ENCODE data around the gene MRPL20.
A peak's percentile ranks its signal among the peaks of the same experiment; 100 is the strongest.
"Not testable (repeated sequence)": the region's sequence is repeated elsewhere in the genome, so short reads cannot be mapped to it uniquely, and the experiment has no call there.

Gene MRPL20

GRCh38 chr1:1373815-1374588 lies 33.1 kb downstream of the MRPL20 start:
- no peaks in the 10 kb centered on the region for H3K27me3 ChIP-seq (ENCODE audit: control insufficient read depth in 1 of 2, insufficient read depth in 2 of 2, low read length in 2 of 2)
- H3K27ac ChIP-seq (ENCODE audit: low read depth, low read length): no peak overlapping the region
- H3K4me3 ChIP-seq (ENCODE audit: low read depth in 1 of 2, low read length in 2 of 2): peak overlapping the region; percentile 83 to 84
- H3K9ac ChIP-seq (ENCODE audit: low read depth in 1 of 2, low read length in 2 of 2): peak overlapping the region; percentile 79 to 89
- H3K36me3 ChIP-seq (ENCODE audit: control insufficient read depth in 1 of 2, insufficient read depth in 2 of 2, low read length in 2 of 2): peaks cover 0 to 7% of the 10 kb centered on the region in 2 donors
- no peaks in the 10 kb centered on the region for H3K9me3 ChIP-seq (ENCODE audit: control insufficient read depth in 1 of 2, low read length in 2 of 2)
- peaks cover 18 to 33% of the 10 kb centered on the region in 2 donors for H3K4me1 ChIP-seq (ENCODE audit: control insufficient read depth in 1 of 2, insufficient read depth in 2 of 2, low read length in 2 of 2)

GRCh38 chr1:1373051-1373814 lies 33.9 kb downstream of the MRPL20 start:
- H3K27ac ChIP-seq (ENCODE audit: low read depth, low read length): no peak overlapping the region
- no peaks in the 10 kb centered on the region for H3K27me3 ChIP-seq (ENCODE audit: control insufficient read depth in 1 of 2, insufficient read depth in 2 of 2, low read length in 2 of 2)
- peak overlapping the region in 1 of 2 donors; percentile 84 for H3K4me3 ChIP-seq (ENCODE audit: low read depth in 1 of 2, low read length in 2 of 2)

GRCh38 chr1:1371746-1372711 lies 35.1 kb downstream of the MRPL20 start:
- H3K9ac ChIP-seq (ENCODE audit: low read depth in 1 of 2, low read length in 2 of 2): no peak overlapping the region
- H3K36me3 ChIP-seq (ENCODE audit: control insufficient read depth in 1 of 2, insufficient read depth in 2 of 2, low read length in 2 of 2): peaks cover 0 to 7% of the 10 kb centered on the region in 2 donors
- H3K4me3 ChIP-seq (ENCODE audit: low read depth in 1 of 2, low read length in 2 of 2): no peak overlapping the region
- peaks cover 18 to 33% of the 10 kb centered on the region in 2 donors for H3K4me1 ChIP-seq (ENCODE audit: control insufficient read depth in 1 of 2, insufficient read depth in 2 of 2, low read length in 2 of 2)
- H3K27me3 ChIP-seq (ENCODE audit: control insufficient read depth in 1 of 2, insufficient read depth in 2 of 2, low read length in 2 of 2): no peaks in the 10 kb centered on the region
- no peak overlapping the region for H3K27ac ChIP-seq (ENCODE audit: low read depth, low read length)
- H3K9me3 ChIP-seq (ENCODE audit: control insufficient read depth in 1 of 2, low read length in 2 of 2): peaks cover 0 to 2% of the 10 kb centered on the region in 2 donors

More at GRCh38 chr1:1373051-1373814, 33.9 kb downstream of the MRPL20 start:
- H3K9me3 ChIP-seq (ENCODE audit: control insufficient read depth in 1 of 2, low read length in 2 of 2): no peaks in the 10 kb centered on the region
- H3K9ac ChIP-seq (ENCODE audit: low read depth in 1 of 2, low read length in 2 of 2): no peak overlapping the region
- peaks cover 0 to 7% of the 10 kb centered on the region in 2 donors for H3K36me3 ChIP-seq (ENCODE audit: control insufficient read depth in 1 of 2, insufficient read depth in 2 of 2, low read length in 2 of 2)
- peaks cover 18 to 33% of the 10 kb centered on the region in 2 donors for H3K4me1 ChIP-seq (ENCODE audit: control insufficient read depth in 1 of 2, insufficient read depth in 2 of 2, low read length in 2 of 2)

GRCh38 chr1:1371364-1371745 lies 35.7 kb downstream of the MRPL20 start:
- H3K9ac ChIP-seq (ENCODE audit: low read depth in 1 of 2, low read length in 2 of 2): no peak overlapping the region
- no peak overlapping the region for H3K27ac ChIP-seq (ENCODE audit: low read depth, low read length)
- H3K36me3 ChIP-seq (ENCODE audit: control insufficient read depth in 1 of 2, insufficient read depth in 2 of 2, low read length in 2 of 2): peaks cover 0 to 7% of the 10 kb centered on the region in 2 donors
- no peaks in the 10 kb centered on the region for H3K27me3 ChIP-seq (ENCODE audit: control insufficient read depth in 1 of 2, insufficient read depth in 2 of 2, low read length in 2 of 2)
- H3K9me3 ChIP-seq (ENCODE audit: control insufficient read depth in 1 of 2, low read length in 2 of 2): peaks cover 0 to 8% of the 10 kb centered on the region in 2 donors
- no peak overlapping the region for H3K4me3 ChIP-seq (ENCODE audit: low read depth in 1 of 2, low read length in 2 of 2)
- H3K4me1 ChIP-seq (ENCODE audit: control insufficient read depth in 1 of 2, insufficient read depth in 2 of 2, low read length in 2 of 2): peaks cover 18 to 33% of the 10 kb centered on the region in 2 donors

- H3K9ac ChIP-seq (ENCODE audit: low read depth in 1 of 2, low read length in 2 of 2): no peak overlapping the region
- no peak overlapping the region for H3K27ac ChIP-seq (ENCODE audit: low read depth, low read length)
- peaks cover 18 to 28% of the 10 kb centered on the region in 2 donors for H3K4me1 ChIP-seq (ENCODE audit: control insufficient read depth in 1 of 2, insufficient read depth in 2 of 2, low read length in 2 of 2)
- H3K9me3 ChIP-seq (ENCODE audit: control insufficient read depth in 1 of 2, low read length in 2 of 2): peaks cover 0 to 9% of the 10 kb centered on the region in 2 donors
- peaks cover 0 to 7% of the 10 kb centered on the region in 2 donors for H3K36me3 ChIP-seq (ENCODE audit: control insufficient read depth in 1 of 2, insufficient read depth in 2 of 2, low read length in 2 of 2)
- H3K4me3 ChIP-seq (ENCODE audit: low read depth in 1 of 2, low read length in 2 of 2): no peak overlapping the region
- H3K27me3 ChIP-seq (ENCODE audit: control insufficient read depth in 1 of 2, insufficient read depth in 2 of 2, low read length in 2 of 2): no peaks in the 10 kb centered on the region
These were observed 36.3 kb downstream of the MRPL20 start for GRCh38 chr1:1370771-1371300.

- H3K4me3 ChIP-seq (ENCODE audit: low read depth in 1 of 2, low read length in 2 of 2); H3K36me3 ChIP-seq (ENCODE audit: control insufficient read depth in 1 of 2, insufficient read depth in 2 of 2, low read length in 2 of 2); H3K27me3 ChIP-seq (ENCODE audit: control insufficient read depth in 1 of 2, insufficient read depth in 2 of 2, low read length in 2 of 2); H3K9ac ChIP-seq (ENCODE audit: low read depth in 1 of 2, low read length in 2 of 2); H3K27ac ChIP-seq (ENCODE audit: low read depth, low read length); H3K9me3 ChIP-seq (ENCODE audit: control insufficient read depth in 1 of 2, low read length in 2 of 2): not testable (repeated sequence)
- H3K4me1 ChIP-seq (ENCODE audit: control insufficient read depth in 1 of 2, insufficient read depth in 2 of 2, low read length in 2 of 2): peaks cover 18 to 28% of the 10 kb centered on the region in 2 donors
These were observed 37.0 kb downstream of the MRPL20 start for GRCh38 chr1:1370094-1370493.

- Histone ChIP-seq H3K4me3 (ENCODE audit: low read depth in 1 of 2, low read length in 2 of 2) (no peak overlapping the region), H3K27me3 (ENCODE audit: control insufficient read depth in 1 of 2, insufficient read depth in 2 of 2, low read length in 2 of 2) (no peaks in the 10 kb centered on the region), H3K36me3 (ENCODE audit: control insufficient read depth in 1 of 2, insufficient read depth in 2 of 2, low read length in 2 of 2) (no peaks in the 10 kb centered on the region), H3K9me3 (ENCODE audit: control insufficient read depth in 1 of 2, low read length in 2 of 2) (peaks cover 0 to 9% of the 10 kb centered on the region in 2 donors), H3K27ac (ENCODE audit: low read depth, low read length) (no peak overlapping the region), H3K9ac (ENCODE audit: low read depth in 1 of 2, low read length in 2 of 2) (no peak overlapping the region), H3K4me1 (ENCODE audit: control insufficient read depth in 1 of 2, insufficient read depth in 2 of 2, low read length in 2 of 2) (peaks cover 8 to 11% of the 10 kb centered on the region in 2 donors)
These were observed 39.8 kb downstream of the MRPL20 start for GRCh38 chr1:1367315-1367714.

- H3K27ac ChIP-seq (ENCODE audit: low read depth, low read length): no peak overlapping the region
These were observed 40.4 kb downstream of the MRPL20 start for GRCh38 chr1:1366699-1367066.

GRCh38 chr1:1365875-1366698 lies 41.0 kb downstream of the MRPL20 start:
- Histone ChIP-seq H3K4me1 (ENCODE audit: control insufficient read depth in 1 of 2, insufficient read depth in 2 of 2, low read length in 2 of 2) (peaks cover 0 to 2% of the 10 kb centered on the region in 2 donors), H3K27ac (ENCODE audit: low read depth, low read length) (no peak overlapping the region), H3K9me3 (ENCODE audit: control insufficient read depth in 1 of 2, low read length in 2 of 2) (peaks cover 0 to 9% of the 10 kb centered on the region in 2 donors), H3K4me3 (ENCODE audit: low read depth in 1 of 2, low read length in 2 of 2) (no peak overlapping the region), H3K36me3 (ENCODE audit: control insufficient read depth in 1 of 2, insufficient read depth in 2 of 2, low read length in 2 of 2) (no peaks in the 10 kb centered on the region), H3K9ac (ENCODE audit: low read depth in 1 of 2, low read length in 2 of 2) (no peak overlapping the region), H3K27me3 (ENCODE audit: control insufficient read depth in 1 of 2, insufficient read depth in 2 of 2, low read length in 2 of 2) (peaks cover 0 to 1% of the 10 kb centered on the region in 2 donors)

More at GRCh38 chr1:1366699-1367066, 40.4 kb downstream of the MRPL20 start:
- Histone ChIP-seq H3K27me3 (ENCODE audit: control insufficient read depth in 1 of 2, insufficient read depth in 2 of 2, low read length in 2 of 2) (no peaks in the 10 kb centered on the region), H3K9me3 (ENCODE audit: control insufficient read depth in 1 of 2, low read length in 2 of 2) (peaks cover 0 to 9% of the 10 kb centered on the region in 2 donors), H3K36me3 (ENCODE audit: control insufficient read depth in 1 of 2, insufficient read depth in 2 of 2, low read length in 2 of 2) (no peaks in the 10 kb centered on the region), H3K9ac (ENCODE audit: low read depth in 1 of 2, low read length in 2 of 2) (no peak overlapping the region), H3K4me1 (ENCODE audit: control insufficient read depth in 1 of 2, insufficient read depth in 2 of 2, low read length in 2 of 2) (peaks cover 3 to 5% of the 10 kb centered on the region in 2 donors), H3K4me3 (ENCODE audit: low read depth in 1 of 2, low read length in 2 of 2) (no peak overlapping the region)
